MM.1S (cell line): Measurements from ENCODE around the gene SELL.

Source experiments
- CTCF ChIP-seq: fragments of 300-600 bp; sonication (generic); IDR thresholded peaks from 2 replicates; pipeline ENCODE4 v1.5.1; 2016; ENCODE audit warnings: antibody characterized with exemption, low read length, mixed read lengths
- EZH2 ChIP-seq: fragments of 300-600 bp; sonication (generic); optimal IDR thresholded peaks from 2 replicates; pipeline ENCODE3; 2017; ENCODE audit warnings: low read depth, mild to moderate bottlenecking, antibody characterized with exemption, low read length, mixed read lengths
- EZH2phosphoT487 ChIP-seq: fragments of 300-600 bp; sonication (generic); IDR thresholded peaks from 2 replicates; pipeline ENCODE4 v1.6.1; 2018; ENCODE audit warnings: antibody characterized with exemption, low read length

GRCh38 chr1:169690489-169690888 is 20.9 kb downstream of the SELL start:
- TF ChIP-seq CTCF (no peak), EZH2 (no peak), EZH2phosphoT487 (no peak)
